Measurements from ENCODE around the gene PPM1B.

GRCh38 chr2:44143701-44144100 is 25.0 kb upstream of the PPM1B start:
- TF ChIP-seq, protein P1, sequence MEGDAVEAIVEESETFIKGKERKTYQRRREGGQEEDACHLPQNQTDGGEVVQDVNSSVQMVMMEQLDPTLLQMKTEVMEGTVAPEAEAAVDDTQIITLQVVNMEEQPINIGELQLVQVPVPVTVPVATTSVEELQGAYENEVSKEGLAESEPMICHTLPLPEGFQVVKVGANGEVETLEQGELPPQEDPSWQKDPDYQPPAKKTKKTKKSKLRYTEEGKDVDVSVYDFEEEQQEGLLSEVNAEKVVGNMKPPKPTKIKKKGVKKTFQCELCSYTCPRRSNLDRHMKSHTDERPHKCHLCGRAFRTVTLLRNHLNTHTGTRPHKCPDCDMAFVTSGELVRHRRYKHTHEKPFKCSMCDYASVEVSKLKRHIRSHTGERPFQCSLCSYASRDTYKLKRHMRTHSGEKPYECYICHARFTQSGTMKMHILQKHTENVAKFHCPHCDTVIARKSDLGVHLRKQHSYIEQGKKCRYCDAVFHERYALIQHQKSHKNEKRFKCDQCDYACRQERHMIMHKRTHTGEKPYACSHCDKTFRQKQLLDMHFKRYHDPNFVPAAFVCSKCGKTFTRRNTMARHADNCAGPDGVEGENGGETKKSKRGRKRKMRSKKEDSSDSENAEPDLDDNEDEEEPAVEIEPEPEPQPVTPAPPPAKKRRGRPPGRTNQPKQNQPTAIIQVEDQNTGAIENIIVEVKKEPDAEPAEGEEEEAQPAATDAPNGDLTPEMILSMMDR (IDR thresholded peaks at IDR 0.05; ENCODE audit: control extremely low read depth in 1 of 3, insufficient read depth in 1 of 3, low read depth in 1 of 3, low read length in 3 of 3) = no peak
- no peak for TF ChIP-seq KDM5A (IDR thresholded peaks at IDR 0.05; ENCODE audit: low read length)
- TF ChIP-seq TEAD4 (IDR thresholded peaks at IDR 0.05; ENCODE audit: low read depth, low read length) = no peak
- TF ChIP-seq, protein P2, sequence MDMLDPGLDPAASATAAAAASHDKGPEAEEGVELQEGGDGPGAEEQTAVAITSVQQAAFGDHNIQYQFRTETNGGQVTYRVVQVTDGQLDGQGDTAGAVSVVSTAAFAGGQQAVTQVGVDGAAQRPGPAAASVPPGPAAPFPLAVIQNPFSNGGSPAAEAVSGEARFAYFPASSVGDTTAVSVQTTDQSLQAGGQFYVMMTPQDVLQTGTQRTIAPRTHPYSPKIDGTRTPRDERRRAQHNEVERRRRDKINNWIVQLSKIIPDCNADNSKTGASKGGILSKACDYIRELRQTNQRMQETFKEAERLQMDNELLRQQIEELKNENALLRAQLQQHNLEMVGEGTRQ (IDR thresholded peaks at IDR 0.05; ENCODE audit: low read length) = no peak
- TF ChIP-seq, protein P3, sequence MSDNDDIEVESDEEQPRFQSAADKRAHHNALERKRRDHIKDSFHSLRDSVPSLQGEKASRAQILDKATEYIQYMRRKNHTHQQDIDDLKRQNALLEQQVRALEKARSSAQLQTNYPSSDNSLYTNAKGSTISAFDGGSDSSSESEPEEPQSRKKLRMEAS (IDR thresholded peaks at IDR 0.05) = no peak
- no peak for TF ChIP-seq SIN3A (conservative IDR thresholded peaks at IDR 0.05 in 1 of 2, IDR thresholded peaks at IDR 0.05 in 1 of 2; ENCODE audit: low read depth in 1 of 2, low read length in 2 of 2)
- TF ChIP-seq EZH2 (IDR thresholded peaks at IDR 0.05; ENCODE audit: low read depth, low read length, severe bottlenecking) = no peak
